ENCODE measurements around the gene ATE1.

Gene ATE1

DNA sequence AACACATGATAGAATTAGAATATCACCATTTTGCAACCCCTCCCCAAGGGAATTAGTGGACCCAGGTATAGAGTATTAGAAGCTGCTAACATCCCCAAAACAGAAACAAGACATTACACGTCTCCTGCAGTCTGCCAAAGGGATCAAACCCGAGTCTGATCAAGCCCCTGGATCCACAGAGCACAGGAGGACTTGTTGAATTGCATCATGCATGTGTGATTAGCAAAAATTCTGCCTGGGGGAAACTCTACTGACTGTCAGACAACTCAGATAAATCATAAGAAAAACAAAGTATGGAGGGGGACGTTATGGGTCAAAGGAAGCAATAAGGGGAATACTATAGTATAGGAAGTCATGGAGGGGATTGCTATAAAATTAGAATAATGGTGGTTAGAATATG, 212.8 kb downstream of the ATE1 start:
- no peak for DNase-seq (ENCODE audit: low spot score)
- TF ChIP-seq, protein P1, sequence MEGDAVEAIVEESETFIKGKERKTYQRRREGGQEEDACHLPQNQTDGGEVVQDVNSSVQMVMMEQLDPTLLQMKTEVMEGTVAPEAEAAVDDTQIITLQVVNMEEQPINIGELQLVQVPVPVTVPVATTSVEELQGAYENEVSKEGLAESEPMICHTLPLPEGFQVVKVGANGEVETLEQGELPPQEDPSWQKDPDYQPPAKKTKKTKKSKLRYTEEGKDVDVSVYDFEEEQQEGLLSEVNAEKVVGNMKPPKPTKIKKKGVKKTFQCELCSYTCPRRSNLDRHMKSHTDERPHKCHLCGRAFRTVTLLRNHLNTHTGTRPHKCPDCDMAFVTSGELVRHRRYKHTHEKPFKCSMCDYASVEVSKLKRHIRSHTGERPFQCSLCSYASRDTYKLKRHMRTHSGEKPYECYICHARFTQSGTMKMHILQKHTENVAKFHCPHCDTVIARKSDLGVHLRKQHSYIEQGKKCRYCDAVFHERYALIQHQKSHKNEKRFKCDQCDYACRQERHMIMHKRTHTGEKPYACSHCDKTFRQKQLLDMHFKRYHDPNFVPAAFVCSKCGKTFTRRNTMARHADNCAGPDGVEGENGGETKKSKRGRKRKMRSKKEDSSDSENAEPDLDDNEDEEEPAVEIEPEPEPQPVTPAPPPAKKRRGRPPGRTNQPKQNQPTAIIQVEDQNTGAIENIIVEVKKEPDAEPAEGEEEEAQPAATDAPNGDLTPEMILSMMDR (IDR thresholded peaks at IDR 0.05; ENCODE audit: borderline replicate concordance, control extremely low read depth, extremely low read depth, insufficient read depth, missing control alignments): no peak
- in situ Hi-C loops (cut with MboI; ENCODE audit: low sequenced_read_pairs, unreplicated experiment): no loop called here

GRCh38 chr10:121713486-121713885, 214.3 kb downstream of the ATE1 start:
- TF ChIP-seq, protein P1 (IDR thresholded peaks at IDR 0.05; ENCODE audit: borderline replicate concordance, control extremely low read depth, extremely low read depth, insufficient read depth, missing control alignments): no peak
- in situ Hi-C loops (cut with MboI; ENCODE audit: low sequenced_read_pairs, unreplicated experiment): no loop called here

GRCh38 chr10:121710971-121711370, 216.9 kb downstream of the ATE1 start:
- TF ChIP-seq, protein P1 (IDR thresholded peaks at IDR 0.05; ENCODE audit: borderline replicate concordance, control extremely low read depth, extremely low read depth, insufficient read depth, missing control alignments): no peak
- no peak for DNase-seq (ENCODE audit: low spot score)
- in situ Hi-C loops (cut with MboI; ENCODE audit: low sequenced_read_pairs, unreplicated experiment): no loop called here

More at GRCh38 chr10:121713486-121713885, 214.3 kb downstream of the ATE1 start:
- DNase-seq (ENCODE audit: low spot score): no peak

GRCh38 chr10:121710207-121710606, 217.6 kb downstream of the ATE1 start:
- TF ChIP-seq, protein P1 (IDR thresholded peaks at IDR 0.05; ENCODE audit: borderline replicate concordance, control extremely low read depth, extremely low read depth, insufficient read depth, missing control alignments): no peak
- no peak for DNase-seq (ENCODE audit: low spot score)
- in situ Hi-C loops (cut with MboI; ENCODE audit: low sequenced_read_pairs, unreplicated experiment): no loop called here

- no peak for DNase-seq (ENCODE audit: low spot score)
- in situ Hi-C loops (cut with MboI; ENCODE audit: low sequenced_read_pairs, unreplicated experiment): no loop called here
- TF ChIP-seq, protein P1 (IDR thresholded peaks at IDR 0.05; ENCODE audit: borderline replicate concordance, control extremely low read depth, extremely low read depth, insufficient read depth, missing control alignments): no peak
Observed at GRCh38 chr10:121709675-121710073, 218.2 kb downstream of the ATE1 start.

GRCh38 chr10:121708728-121709674, 218.8 kb downstream of the ATE1 start:
- in situ Hi-C loops (cut with MboI; ENCODE audit: low sequenced_read_pairs, unreplicated experiment): no loop called here
- no peak for DNase-seq (ENCODE audit: low spot score)
- TF ChIP-seq, protein P1 (IDR thresholded peaks at IDR 0.05; ENCODE audit: borderline replicate concordance, control extremely low read depth, extremely low read depth, insufficient read depth, missing control alignments): no peak

Data from GM13976 (cell line).